ENCODE measurements around the gene TTC9. TPM values are rescaled to one million over a fixed set of nuclear protein-coding genes. Genes with fewer than 3 reads are reported as not detected.

Gene TTC9
- total and polyA plus RNA-seq, 3 donors from 2014 or later: 1.5 to 2.4 (median 2.4) TPM

GRCh38 chr14:70677341-70677740 lies 35.6 kb downstream of the TTC9 start:
- no peak overlapping the region for H3K27ac ChIP-seq
- no peaks in the 10 kb centered on the region for H3K36me3 ChIP-seq (ENCODE audit: low read depth, missing control alignments)
- 93 to 94% methylated on average over 6 of the region's 6 CpGs for WGBS, 2 donors
- no peak for DNase-seq
- intact Hi-C loops (cut with DNase I; ENCODE audit: low total_unique reads): no loop called here
- no peaks in the 10 kb centered on the region for H3K27me3 ChIP-seq
- no peak overlapping the region for H3K4me3 ChIP-seq
- no peaks in the 10 kb centered on the region for H3K4me1 ChIP-seq
- H3K9me3 ChIP-seq: no peaks in the 10 kb centered on the region
- no peak for TF ChIP-seq POLR2A (IDR thresholded peaks at IDR 0.05)
- no peak for TF ChIP-seq CTCF (IDR thresholded peaks at IDR 0.05)

GRCh38 chr14:70680748-70681147 lies 39.0 kb downstream of the TTC9 start:
- no peaks in the 10 kb centered on the region for H3K4me1 ChIP-seq
- no peak overlapping the region for H3K4me3 ChIP-seq
- no peaks in the 10 kb centered on the region for H3K27me3 ChIP-seq
- no peak for DNase-seq
- 92% methylated on average over 2 of the region's 2 CpGs for WGBS, 2 donors
- no peaks in the 10 kb centered on the region for H3K36me3 ChIP-seq (ENCODE audit: low read depth, missing control alignments)
- no peak overlapping the region for H3K27ac ChIP-seq
- no peak for TF ChIP-seq POLR2A (IDR thresholded peaks at IDR 0.05)
- TF ChIP-seq CTCF (IDR thresholded peaks at IDR 0.05): no peak
- intact Hi-C loops (cut with DNase I; ENCODE audit: low total_unique reads): no loop called here
- no peaks in the 10 kb centered on the region for H3K9me3 ChIP-seq

GRCh38 chr14:70683983-70684382 lies 42.3 kb downstream of the TTC9 start:
- intact Hi-C loops (cut with DNase I; ENCODE audit: low total_unique reads): no loop called here

GRCh38 chr14:70685474-70686197 lies 43.9 kb downstream of the TTC9 start:
- no peaks in the 10 kb centered on the region for H3K4me1 ChIP-seq
- no peak for TF ChIP-seq CTCF (IDR thresholded peaks at IDR 0.05)
- TF ChIP-seq POLR2A (IDR thresholded peaks at IDR 0.05): no peak
- DNase-seq: no peak

More at GRCh38 chr14:70683983-70684382, 42.3 kb downstream of the TTC9 start:
- no peaks in the 10 kb centered on the region for H3K27me3 ChIP-seq
- H3K27ac ChIP-seq: no peak overlapping the region
- H3K4me1 ChIP-seq: no peaks in the 10 kb centered on the region
- no peaks in the 10 kb centered on the region for H3K9me3 ChIP-seq
- no peak for DNase-seq
- no peak overlapping the region for H3K4me3 ChIP-seq
- H3K36me3 ChIP-seq (ENCODE audit: low read depth, missing control alignments): no peaks in the 10 kb centered on the region
- WGBS, 2 donors: 31 to 32% methylated on average over 6 of the region's 6 CpGs
- TF ChIP-seq CTCF (IDR thresholded peaks at IDR 0.05) (no peak), POLR2A (IDR thresholded peaks at IDR 0.05) (no peak)

GRCh38 chr14:70692210-70692609 lies 50.5 kb downstream of the TTC9 start:
- 81 to 91% methylated on average over 10 of the region's 10 CpGs for WGBS, 2 donors
- H3K27ac ChIP-seq: no peak overlapping the region

More at GRCh38 chr14:70685474-70686197, 43.9 kb downstream of the TTC9 start:
- intact Hi-C loops (cut with DNase I; ENCODE audit: low total_unique reads): no loop called here
- Histone ChIP-seq H3K4me3 (no peak overlapping the region), H3K36me3 (ENCODE audit: low read depth, missing control alignments) (no peaks in the 10 kb centered on the region), H3K9me3 (no peaks in the 10 kb centered on the region), H3K27me3 (no peaks in the 10 kb centered on the region), H3K27ac (no peak overlapping the region)
- 79 to 92% methylated on average over 7 of the region's 7 CpGs for WGBS, 2 donors

More at GRCh38 chr14:70692210-70692609, 50.5 kb downstream of the TTC9 start:
- Histone ChIP-seq H3K9me3 (no peaks in the 10 kb centered on the region), H3K4me3 (no peak overlapping the region), H3K36me3 (ENCODE audit: low read depth, missing control alignments) (no peaks in the 10 kb centered on the region), H3K4me1 (no peaks in the 10 kb centered on the region), H3K27me3 (no peaks in the 10 kb centered on the region)
- intact Hi-C loops (cut with DNase I; ENCODE audit: low total_unique reads): no loop called here
- DNase-seq: peak; percentile 38
- no peak for TF ChIP-seq CTCF (IDR thresholded peaks at IDR 0.05)
- TF ChIP-seq POLR2A (IDR thresholded peaks at IDR 0.05): no peak

All from testis (tissue), 3 donors.